HG03060 (cell line): Measurements from ENCODE around the gene GABPB1.
A peak's percentile ranks its signal among the peaks of the same experiment; 100 is the strongest.
"Not testable (repeated sequence)": the region's sequence is repeated elsewhere in the genome, so short reads cannot be mapped to it uniquely, and the experiment has no call there.

Experiments used
- ATAC-seq: cut with Tn5 transposase; IDR thresholded peaks from one replicate; pipeline ENCODE4 v1.9.1; 2021; ENCODE audit warnings: low read depth, moderate number of reproducible peaks; ENCODE audit not compliant: unreplicated experiment

Gene GABPB1

GRCh38 chr15:50354838-50355618 lies at the start of gene GABPB1:
Gene GABPB1 (minus strand): TSS chr15:50355198. CDS start chr15:50309798, 45,400 bp downstream.
- ATAC-seq, result no peak

- ATAC-seq, result not testable (repeated sequence)
These were observed 36.6 kb upstream of the GABPB1 start for GRCh38 chr15:50391561-50391960.

GRCh38 chr15:50390554-50391264 lies 35.7 kb upstream of the GABPB1 start:
- no peak for ATAC-seq

- not testable (repeated sequence) for ATAC-seq
These were observed 27.4 kb upstream of the GABPB1 start for GRCh38 chr15:50382408-50382807.

- ATAC-seq, result no peak
These were observed 26.4 kb upstream of the GABPB1 start for GRCh38 chr15:50381438-50381837.

GRCh38 chr15:50380089-50380488 lies 25.1 kb upstream of the GABPB1 start:
- no peak for ATAC-seq

GRCh38 chr15:50379413-50379812 lies 24.4 kb upstream of the GABPB1 start:
- ATAC-seq, result not testable (repeated sequence)

- no peak for ATAC-seq
These were observed 23.8 kb upstream of the GABPB1 start for GRCh38 chr15:50378776-50379175.

- ATAC-seq, result peak; percentile 96
These were observed 23.1 kb upstream of the GABPB1 start for GRCh38 chr15:50377867-50378751.

GRCh38 chr15:50369564-50369963 lies 14.6 kb upstream of the GABPB1 start:
- not testable (repeated sequence) for ATAC-seq

GRCh38 chr15:50365971-50366370 lies 11.0 kb upstream of the GABPB1 start:
- ATAC-seq, result no peak

- no peak for ATAC-seq
These were observed 10.6 kb upstream of the GABPB1 start for GRCh38 chr15:50365570-50365969.

GRCh38 chr15:50363612-50364011 lies 8.6 kb upstream of the GABPB1 start:
- ATAC-seq, result no peak

GRCh38 chr15:50361756-50362155 lies 6.8 kb upstream of the GABPB1 start:
- ATAC-seq, result no peak

- no peak for ATAC-seq
These were observed 3.8 kb upstream of the GABPB1 start for GRCh38 chr15:50358845-50359244.

GRCh38 chr15:50355980-50356379 lies 982 bp upstream of the GABPB1 start:
- no peak for ATAC-seq

GRCh38 chr15:50355619-50355905 lies 564 bp upstream of the GABPB1 start:
- ATAC-seq, result no peak

GRCh38 chr15:50353975-50354837 lies 792 bp downstream of the GABPB1 start:
- no peak for ATAC-seq

GRCh38 chr15:50353251-50353974 lies 1.6 kb downstream of the GABPB1 start:
- ATAC-seq, result no peak
